K562 (cell line): ENCODE data around the gene KAZN. TPM values are rescaled to one million over a fixed set of nuclear protein-coding genes. Genes with fewer than 3 reads are reported as not detected.
A peak's percentile ranks its signal among the peaks of the same experiment; 100 is the strongest.

Source experiments
- BCOR ChIP-seq: fragments of 450-650 bp; IDR thresholded peaks from 2 replicates; pipeline ENCODE4 v1.6.1; 2016
- BRD9 ChIP-seq: fragments of 450-650 bp; IDR thresholded peaks from 2 replicates; pipeline ENCODE4 v1.6.1; 2018; ENCODE audit warnings: low read depth; ENCODE audit not compliant: partially characterized antibody
- C11orf30 ChIP-seq: fragments of 450-650 bp; IDR thresholded peaks from 2 replicates; pipeline ENCODE4 v1.6.1; 2016; ENCODE audit warnings: low read depth, mild to moderate bottlenecking
- CHD1 ChIP-seq: fragments of 200-600 bp; sonication (generic); IDR thresholded peaks from one replicate; pipeline ENCODE4 v1.6.1; 2012; ENCODE audit warnings: mild to moderate bottlenecking, moderate library complexity, low read length, inconsistent platforms
- CREB3 ChIP-seq: fragments of 450-650 bp; conservative IDR thresholded peaks from 2 replicates; pipeline ENCODE4 v1.6.1; 2016; ENCODE audit warnings: missing genetic modification characterization, low read depth, mild to moderate bottlenecking, missing compliant biosample characterization, moderate library complexity
- FOXK1 ChIP-seq: sonication (generic); formaldehyde crosslinking; IDR thresholded peaks from 2 replicates; pipeline ENCODE4 v1.8.0; 2022; ENCODE audit warnings: missing genetic modification reagents, mild to moderate bottlenecking, borderline replicate concordance
- HDAC1 ChIP-seq, 2 experiments: fragments of 450-650 bp; IDR thresholded peaks; 2 replicates each; pipeline ENCODE4 v1.6.1; 2016 to 2017; ENCODE audit warnings: inconsistent platforms in 1 of 2, mild to moderate bottlenecking in 1 of 2, moderate library complexity in 1 of 2
- HEY1 ChIP-seq: fragments of 250-450 bp; sonication (Bioruptor Pico); IDR thresholded peaks from 2 replicates; pipeline ENCODE4 v1.5.0; 2020; ENCODE audit warnings: mild to moderate bottlenecking, moderate library complexity, borderline replicate concordance
- MAFK ChIP-seq: IDR thresholded peaks from 2 replicates; pipeline ENCODE4 v1.6.1; 2011; ENCODE audit warnings: low read length, improper control_type of control experiment
- PCBP1 ChIP-seq: fragments of 200-400 bp; formaldehyde crosslinking; IDR thresholded peaks from 2 replicates; pipeline ENCODE4 v1.6.1; 2018; ENCODE audit warnings: mild to moderate bottlenecking, low read depth, low read length; ENCODE audit not compliant: poor library complexity, severe bottlenecking
- RAD51 ChIP-seq: fragments of 450-650 bp; IDR thresholded peaks from 2 replicates; pipeline ENCODE4 v1.7.1; 2016; ENCODE audit warnings: low read depth, mild to moderate bottlenecking, borderline replicate concordance
- SIRT6 ChIP-seq: IDR thresholded peaks from one replicate; pipeline ENCODE4 v1.6.1; 2012; ENCODE audit warnings: low read depth, mild to moderate bottlenecking, control low read depth, inconsistent platforms, low read length, moderate library complexity
- SMAD4 ChIP-seq: fragments of 250-450 bp; sonication (Bioruptor Pico); conservative IDR thresholded peaks from 2 replicates; pipeline ENCODE4 v1.8.0; 2021; ENCODE audit warnings: inconsistent platforms, mild to moderate bottlenecking, moderate library complexity
- TEAD4 ChIP-seq, 2 experiments: sonication (generic) in 1 of 2; formaldehyde crosslinking in 1 of 2; IDR thresholded peaks; 2 replicates each; pipeline versions ENCODE4 v1.6.1 to v1.8.0; 2012 to 2022; ENCODE audit warnings: borderline replicate concordance in 1 of 2, inconsistent platforms in 1 of 2, low read length in 1 of 2, mild to moderate bottlenecking in 1 of 2, missing genetic modification reagents in 1 of 2
- THAP7 ChIP-seq: fragments of 250-450 bp; sonication (Bioruptor Pico); IDR thresholded peaks from 2 replicates; pipeline ENCODE4 v1.5.0; 2021
- XRCC5 ChIP-seq: fragments of 200-400 bp; formaldehyde crosslinking; IDR thresholded peaks from 2 replicates; pipeline ENCODE4 v1.6.1; 2017; ENCODE audit warnings: low read depth, mild to moderate bottlenecking, low read length
- YY1 ChIP-seq, 3 experiments: IDR thresholded peaks; 2 replicates each; pipeline ENCODE4 v1.6.1; 2011; ENCODE audit warnings: low read length in 2 of 3, mild to moderate bottlenecking in 2 of 3, moderate library complexity in 2 of 3, borderline replicate concordance in 1 of 3, control low read depth in 1 of 3, low read depth in 1 of 3; ENCODE audit not compliant: insufficient read depth in 3 of 3, insufficient replicate concordance in 2 of 3, control insufficient read depth in 1 of 3, insufficient read length in 1 of 3; ENCODE audit errors: extremely low read depth in 1 of 3
- ZBTB17 ChIP-seq: fragments of 450-650 bp; formaldehyde crosslinking; IDR thresholded peaks from 2 replicates; pipeline ENCODE4 v1.4.0; 2020; ENCODE audit warnings: mild to moderate bottlenecking
- ZNF282 ChIP-seq: sonication (generic); formaldehyde crosslinking; IDR thresholded peaks from 2 replicates; pipeline ENCODE4 v1.8.1; 2023; ENCODE audit warnings: missing genetic modification reagents
- ZNF384 ChIP-seq: IDR thresholded peaks from 2 replicates; pipeline ENCODE4 v1.6.1; 2012; ENCODE audit warnings: low read depth, low read length, improper control_type of control experiment
- ZNF41 ChIP-seq: fragments of 250-450 bp; sonication (Bioruptor Pico); conservative IDR thresholded peaks from 2 replicates; pipeline ENCODE4 v1.4.0; 2020; ENCODE audit warnings: mild to moderate bottlenecking
- ZNF551 ChIP-seq: fragments of 250-450 bp; sonication (Bioruptor Pico); IDR thresholded peaks from 2 replicates; pipeline ENCODE4 v1.5.0; 2021; ENCODE audit warnings: mild to moderate bottlenecking, moderate library complexity
- polyA plus RNA-seq, 8 experiments: library from polyadenylated mRNA; depleted of rRNA in 4 of 8; stranded (reverse) in 5 of 8; unstranded in 3 of 8; fragments of >200 nt; fragmentation: Nextera tagmentation in 2 of 8; fragmentation: Illumina TruSeq in 1 of 8; extraction: Ambion mirVana in 2 of 8; extraction: Trizol in 1 of 8; gene quantifications; 2 replicates each; pipeline versions ENCODE4 v1.2.1 to v1.2.3, GENCODE V29; 2011 to 2014; ENCODE audit warnings: inconsistent platforms in 1 of 8, missing spikeins in 1 of 8
- total RNA-seq, 7 experiments: library from RNA; depleted of rRNA in 6 of 7; stranded (reverse); fragments of >200 nt in 6 of 7; fragmentation: Illumina TruSeq in 2 of 7; extraction: Trizol in 2 of 7; gene quantifications; 2 replicates each; pipeline versions ENCODE4 v1.2.1 to v1.2.3, GENCODE V29; 2011 to 2021; ENCODE audit warnings: low replicate concordance in 1 of 7
- TF ChIP-seq, protein P1 (sequence below): IDR thresholded peaks from 2 replicates; pipeline ENCODE4 v1.6.1; 2011; ENCODE audit warnings: borderline replicate concordance, low read depth, mild to moderate bottlenecking, moderate library complexity, low read length; ENCODE audit not compliant: insufficient read depth, poor library complexity, severe bottlenecking

Gene KAZN
- total and polyA plus RNA-seq, 9 of the 15 experiments (the other 6 are each of a cell fraction or from before 2014, with no cell fraction given), result 2.1 to 21.6 (median 5.4) TPM

DNA sequence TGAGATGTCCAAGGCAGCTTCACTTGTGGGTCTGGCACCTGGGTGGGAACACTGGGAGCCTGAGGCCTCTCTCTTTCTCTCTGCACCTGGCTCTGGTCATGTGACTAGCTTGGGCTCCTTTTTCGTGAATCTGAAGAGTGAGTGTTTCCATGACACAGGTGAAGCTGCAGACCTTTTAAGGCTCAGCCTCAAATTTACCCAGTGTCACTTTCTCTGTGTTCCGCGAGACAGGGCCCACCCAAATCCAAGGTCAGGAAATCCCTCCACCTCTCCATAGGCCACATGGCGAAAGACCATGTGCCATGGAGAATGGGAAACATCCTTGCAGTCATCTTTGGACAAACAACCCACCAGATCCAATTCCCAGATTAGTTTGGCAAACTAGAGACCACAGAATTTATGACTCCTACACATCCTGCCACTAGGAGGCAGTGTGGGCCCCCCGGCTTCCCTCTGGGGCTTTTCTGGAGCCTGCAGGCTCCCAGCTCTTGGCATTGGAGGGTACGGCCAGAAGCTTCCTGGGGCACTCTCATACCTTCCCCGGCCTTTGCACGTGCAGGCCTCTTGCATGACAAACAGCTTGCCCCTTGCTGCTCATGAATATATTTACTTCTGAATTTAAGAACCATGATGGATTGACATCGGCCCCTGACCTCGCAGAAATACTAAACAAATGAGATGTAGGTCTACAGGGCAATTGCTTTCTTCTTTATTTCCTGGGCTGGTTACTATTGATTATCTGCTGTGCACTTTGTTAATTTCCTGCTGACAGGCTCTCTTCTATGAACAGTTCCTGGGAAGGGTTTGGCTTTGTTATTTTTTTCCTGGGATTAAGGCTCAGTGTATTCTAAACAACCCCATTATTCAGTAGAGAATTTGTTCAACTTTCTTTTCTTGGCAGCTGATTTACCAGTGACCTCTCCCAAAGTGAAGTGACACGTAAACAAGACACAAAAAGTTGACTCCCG is 180.7 kb downstream of the KAZN start (continued):
- TF ChIP-seq RAD51, result peak; percentile 65; the same call in 1 of the 2 replicates
- peak; percentile 54; the same call in 1 of the 2 replicates for TF ChIP-seq ZBTB17
- TF ChIP-seq HDAC1 (IDR thresholded peaks at IDR 0.05), result no peak
- no peak for TF ChIP-seq C11orf30
- no peak for TF ChIP-seq CHD1
- no peak for TF ChIP-seq PCBP1
- TF ChIP-seq BRD9, result peak; percentile 76
- TF ChIP-seq CREB3 (tag), result peak; percentile 75
- TF ChIP-seq ZNF384, result 0 out of 2 replicates have a peak, but pooled peaks have one; percentile 41
- TF ChIP-seq YY1 (IDR thresholded peaks at IDR 0.05; ENCODE audit: borderline replicate concordance in 1 of 3, control insufficient read depth in 1 of 3, extremely low read depth in 1 of 3, insufficient read depth in 3 of 3, insufficient read length in 1 of 3, insufficient replicate concordance in 2 of 3, low read depth in 1 of 3, low read length in 2 of 3), result peak in 1 of 3 experiments; percentile 19
- peak; percentile 77 for TF ChIP-seq SMAD4 (CRISPR knock-in tag)
- TF ChIP-seq FOXK1 (CRISPR knock-in tag), result peak; percentile 48; the same call in 1 of the 2 replicates
- 0 out of 2 replicates have a peak, but pooled peaks have one; percentile 16 for TF ChIP-seq MAFK
- peak; percentile 45; the same call in 1 of the 2 replicates for TF ChIP-seq TEAD4 (IDR thresholded peaks at IDR 0.05; ENCODE audit: low read length)
- TF ChIP-seq TEAD4 (CRISPR knock-in tag; IDR thresholded peaks at IDR 0.05; ENCODE audit: borderline replicate concordance), result no peak
- TF ChIP-seq HEY1 (CRISPR knock-in tag), result no peak
- TF ChIP-seq BCOR, result peak; percentile 13; the same call in 1 of the 2 replicates
- no peak for TF ChIP-seq ZNF282 (CRISPR knock-in tag)
- no peak for TF ChIP-seq THAP7 (CRISPR knock-in tag)
- peak; percentile 86 for TF ChIP-seq XRCC5
- no peak for TF ChIP-seq ZNF41 (CRISPR knock-in tag)
- TF ChIP-seq, protein P1, sequence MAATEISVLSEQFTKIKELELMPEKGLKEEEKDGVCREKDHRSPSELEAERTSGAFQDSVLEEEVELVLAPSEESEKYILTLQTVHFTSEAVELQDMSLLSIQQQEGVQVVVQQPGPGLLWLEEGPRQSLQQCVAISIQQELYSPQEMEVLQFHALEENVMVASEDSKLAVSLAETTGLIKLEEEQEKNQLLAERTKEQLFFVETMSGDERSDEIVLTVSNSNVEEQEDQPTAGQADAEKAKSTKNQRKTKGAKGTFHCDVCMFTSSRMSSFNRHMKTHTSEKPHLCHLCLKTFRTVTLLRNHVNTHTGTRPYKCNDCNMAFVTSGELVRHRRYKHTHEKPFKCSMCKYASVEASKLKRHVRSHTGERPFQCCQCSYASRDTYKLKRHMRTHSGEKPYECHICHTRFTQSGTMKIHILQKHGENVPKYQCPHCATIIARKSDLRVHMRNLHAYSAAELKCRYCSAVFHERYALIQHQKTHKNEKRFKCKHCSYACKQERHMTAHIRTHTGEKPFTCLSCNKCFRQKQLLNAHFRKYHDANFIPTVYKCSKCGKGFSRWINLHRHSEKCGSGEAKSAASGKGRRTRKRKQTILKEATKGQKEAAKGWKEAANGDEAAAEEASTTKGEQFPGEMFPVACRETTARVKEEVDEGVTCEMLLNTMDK, result peak; percentile 30
- no peak for TF ChIP-seq SIRT6
- TF ChIP-seq ZNF551 (CRISPR knock-in tag), result no peak
